Stimulated activated CD8-positive, alpha-beta memory T cell treated with anti-CD3 and anti-CD28 coated beads, Interleukin-15, amount 100 ng/mL, for 4 hours (primary cell): ENCODE results near the gene DDIAS.
A peak's percentile ranks its signal among the peaks of the same experiment; 100 is the strongest.
"Not testable (repeated sequence)": the region's sequence is repeated elsewhere in the genome, so short reads cannot be mapped to it uniquely, and the experiment has no call there.

Experiments used
- DNase-seq, 2 donors: peaks; one replicate each; pipeline ENCODE4 v3.0.0-alpha.2; 2020; ENCODE audit warnings: low read depth in 2 of 2

The DDIAS gene, protein sequence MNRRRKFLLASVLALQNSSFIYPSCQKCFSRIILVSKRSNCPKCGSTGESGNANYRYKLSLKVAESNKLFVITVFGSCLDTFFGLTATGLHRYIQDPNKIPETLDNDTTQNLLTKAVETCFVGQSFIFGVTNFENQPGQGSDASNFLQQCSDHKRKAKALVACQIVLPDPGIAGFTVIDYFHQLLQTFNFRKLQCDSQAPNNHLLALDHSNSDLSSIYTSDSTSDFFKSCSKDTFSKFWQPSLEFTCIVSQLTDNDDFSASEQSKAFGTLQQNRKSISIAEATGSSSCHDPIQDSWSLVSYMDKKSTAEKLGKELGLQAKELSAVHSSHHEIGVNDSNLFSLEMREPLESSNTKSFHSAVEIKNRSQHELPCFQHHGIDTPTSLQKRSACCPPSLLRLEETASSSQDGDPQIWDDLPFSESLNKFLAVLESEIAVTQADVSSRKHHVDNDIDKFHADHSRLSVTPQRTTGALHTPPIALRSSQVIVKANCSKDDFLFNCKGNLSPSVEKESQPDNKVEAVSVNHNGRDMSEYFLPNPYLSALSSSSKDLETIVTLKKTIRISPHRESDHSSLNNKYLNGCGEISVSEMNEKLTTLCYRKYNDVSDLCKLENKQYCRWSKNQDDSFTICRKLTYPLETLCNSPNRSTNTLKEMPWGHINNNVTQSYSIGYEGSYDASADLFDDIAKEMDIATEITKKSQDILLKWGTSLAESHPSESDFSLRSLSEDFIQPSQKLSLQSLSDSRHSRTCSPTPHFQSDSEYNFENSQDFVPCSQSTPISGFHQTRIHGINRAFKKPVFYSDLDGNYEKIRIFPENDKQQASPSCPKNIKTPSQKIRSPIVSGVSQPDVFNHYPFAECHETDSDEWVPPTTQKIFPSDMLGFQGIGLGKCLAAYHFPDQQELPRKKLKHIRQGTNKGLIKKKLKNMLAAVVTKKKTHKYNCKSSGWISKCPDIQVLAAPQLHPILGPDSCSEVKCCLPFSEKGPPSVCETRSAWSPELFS

DNA sequence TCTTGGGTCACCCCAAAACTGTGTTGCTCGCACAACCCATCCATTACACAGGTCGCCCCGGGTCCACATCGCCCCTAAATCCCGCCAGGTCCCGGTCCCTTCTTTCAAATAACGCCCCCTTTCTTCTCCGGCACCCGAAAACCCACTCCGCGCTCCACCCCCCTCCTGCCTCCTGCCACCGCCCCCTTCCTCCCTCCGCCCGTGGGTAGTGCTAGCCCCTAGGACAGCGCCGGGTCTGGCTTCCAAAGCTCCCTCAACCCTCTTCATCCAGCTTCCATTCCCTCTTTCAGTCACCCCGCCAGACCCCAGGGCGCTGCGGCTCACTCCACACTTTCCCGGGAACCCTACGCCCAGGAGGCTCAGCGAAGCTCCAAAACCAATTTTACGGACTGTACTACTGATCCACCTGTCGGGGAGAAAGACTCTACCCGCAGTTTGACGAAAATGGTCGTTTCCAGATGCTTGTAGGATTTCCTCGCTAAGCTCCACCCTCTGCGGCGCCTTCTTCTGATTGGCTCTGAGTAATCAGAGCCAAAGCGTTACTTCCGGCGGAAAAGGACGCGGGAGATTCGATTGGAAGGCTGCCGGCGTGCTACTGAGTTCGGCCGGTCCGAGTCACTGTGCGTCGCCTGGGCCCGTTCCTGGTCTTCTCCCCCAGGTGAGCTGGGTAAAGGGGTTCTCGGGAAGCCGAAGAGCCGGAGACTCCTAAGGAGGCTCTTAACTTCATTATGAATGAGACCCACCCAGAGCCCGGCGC is at the start of gene DDIAS:
Gene DDIAS (plus strand): TSS at position 572 of the 757 bp plus-strand sequence. CDS start 13,003 bp downstream, outside the sequence.
- DNase-seq: peak; percentile 78 to 92

DNA sequence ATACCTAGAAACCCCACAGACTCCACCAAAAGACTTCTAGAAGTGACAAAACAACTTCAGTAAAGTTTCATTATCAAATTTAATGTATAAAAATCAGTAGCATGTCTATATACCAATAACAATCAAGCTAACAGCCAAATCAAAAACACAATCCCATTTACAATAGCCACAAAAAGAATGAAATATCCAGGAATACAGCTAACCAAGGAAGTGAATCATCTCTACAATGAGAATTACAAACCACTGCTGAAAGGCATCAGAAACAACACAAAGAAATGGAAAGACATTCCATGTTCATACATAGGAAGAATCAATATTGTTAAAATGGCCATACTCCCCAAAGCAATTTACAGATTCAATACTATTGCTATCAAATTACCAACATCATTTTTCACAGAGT is 47.3 kb upstream of the DDIAS start:
- no peak for DNase-seq

DNA sequence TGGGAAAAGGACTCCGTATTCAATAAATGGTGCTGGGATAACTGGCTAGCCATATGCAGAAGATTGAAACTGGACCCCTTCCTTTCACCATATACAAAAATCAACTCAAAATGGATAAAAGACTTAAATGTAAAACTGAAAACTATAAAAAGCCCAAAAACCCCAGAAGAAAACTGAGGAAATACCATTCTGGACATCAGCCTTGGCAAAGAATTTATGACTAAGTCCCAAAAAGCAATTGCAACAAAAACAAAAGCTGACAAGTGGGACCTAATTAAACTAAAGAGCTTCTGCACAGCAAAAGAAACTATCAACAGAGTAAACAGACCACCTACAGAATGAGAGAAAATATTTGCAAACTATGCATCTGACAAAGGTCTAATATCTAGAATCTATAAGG is 46.6 kb upstream of the DDIAS start:
- DNase-seq: not testable (repeated sequence)

DNA sequence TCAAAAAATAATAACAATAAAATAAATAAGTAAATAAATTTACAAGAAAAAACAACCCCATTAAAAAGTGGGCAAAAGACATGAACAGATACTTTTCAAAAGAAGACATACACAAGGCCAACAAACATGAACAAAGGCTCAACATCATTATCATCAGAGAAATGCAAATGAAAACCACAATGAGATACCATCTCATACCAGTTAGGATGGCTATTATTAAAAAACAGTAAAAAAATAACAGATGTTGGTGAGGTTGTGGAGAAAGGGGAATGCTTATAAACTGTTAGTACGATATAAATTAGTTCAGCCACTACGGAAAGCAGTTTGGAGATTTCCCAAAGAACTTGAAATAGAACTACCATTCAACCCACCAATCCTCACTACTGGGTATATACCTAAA is 45.9 kb upstream of the DDIAS start:
- DNase-seq: no peak

DNA sequence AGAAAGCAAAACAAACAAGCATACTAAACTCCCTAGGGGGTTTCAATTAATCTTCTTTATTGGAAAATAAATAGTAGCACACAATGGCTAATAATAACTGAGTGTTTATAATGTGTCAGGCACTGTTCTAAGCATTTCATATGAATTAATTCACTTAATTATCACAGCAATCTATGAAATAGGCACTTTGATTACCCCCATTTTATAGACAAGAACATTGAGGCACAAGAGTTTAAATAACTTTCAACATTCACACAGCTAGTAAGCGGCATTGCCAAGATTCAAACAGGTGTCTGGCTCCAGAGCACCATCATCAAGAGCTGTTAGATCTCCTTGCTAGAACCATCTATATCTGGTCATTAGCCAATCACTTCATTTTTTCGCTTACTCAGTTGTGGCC is 44.4 kb upstream of the DDIAS start:
- DNase-seq: no peak

DNA sequence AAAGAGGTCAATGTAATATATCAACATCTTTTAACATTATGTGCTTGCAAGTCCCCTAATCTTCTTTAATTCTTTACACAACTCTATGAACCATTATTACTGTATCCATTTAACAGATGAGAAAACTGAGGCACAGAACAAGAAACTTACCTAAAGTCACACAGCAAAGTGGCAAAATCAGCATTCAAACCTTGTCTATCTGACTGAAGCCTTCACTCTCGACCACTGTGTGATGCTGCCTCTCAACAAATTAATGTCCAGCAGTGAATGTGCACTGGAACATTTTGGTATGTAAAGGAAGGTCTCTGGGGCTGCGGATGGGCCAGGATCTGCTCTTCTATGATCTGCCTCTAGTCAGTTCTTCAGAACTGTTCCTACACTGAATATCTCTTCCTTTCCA is 43.4 kb upstream of the DDIAS start:
- no peak for DNase-seq

DNA sequence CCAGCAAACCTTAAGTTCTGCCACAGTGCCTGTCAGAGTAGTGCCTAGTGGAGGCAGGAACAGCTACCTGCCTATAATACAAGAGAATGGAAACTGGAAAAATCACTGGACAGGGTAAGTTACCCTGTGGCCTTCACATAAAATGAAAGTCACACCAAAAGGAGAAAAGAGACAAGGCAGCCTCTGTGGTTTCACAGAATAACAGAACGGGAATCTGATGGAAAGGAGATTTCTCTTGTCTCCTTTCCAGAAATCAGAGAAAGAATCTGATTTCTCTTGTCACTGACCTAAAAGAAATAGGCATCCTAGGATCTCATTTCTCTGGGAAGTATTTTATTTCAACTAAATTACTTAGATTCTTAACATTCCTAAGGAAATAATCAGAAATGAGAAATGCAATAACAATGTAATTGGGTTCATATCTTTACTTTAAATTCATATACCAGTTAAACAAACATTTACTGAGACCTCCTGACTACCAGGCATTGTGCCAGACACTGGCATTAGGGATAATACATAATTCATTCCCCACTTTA is 42.9 kb upstream of the DDIAS start:
- DNase-seq: no peak

DNA sequence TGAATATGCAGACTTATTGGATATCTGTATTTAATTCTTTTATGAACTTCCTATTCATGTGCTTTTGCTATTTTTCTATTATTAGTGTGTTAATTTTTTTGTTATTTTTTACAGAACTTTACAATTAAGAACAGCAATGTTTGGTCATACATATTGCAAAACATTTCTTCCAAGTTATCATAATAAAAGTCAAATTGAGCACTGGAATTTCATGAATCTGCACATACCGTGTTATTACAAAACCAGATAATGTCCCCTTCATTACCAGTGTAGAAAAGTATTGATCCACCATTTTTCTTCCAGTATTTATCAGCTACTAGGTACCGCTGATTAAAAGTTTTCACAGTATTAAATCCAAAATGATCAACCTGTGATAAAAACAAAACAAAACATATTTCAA is 41.8 kb upstream of the DDIAS start:
- no peak for DNase-seq

DNA sequence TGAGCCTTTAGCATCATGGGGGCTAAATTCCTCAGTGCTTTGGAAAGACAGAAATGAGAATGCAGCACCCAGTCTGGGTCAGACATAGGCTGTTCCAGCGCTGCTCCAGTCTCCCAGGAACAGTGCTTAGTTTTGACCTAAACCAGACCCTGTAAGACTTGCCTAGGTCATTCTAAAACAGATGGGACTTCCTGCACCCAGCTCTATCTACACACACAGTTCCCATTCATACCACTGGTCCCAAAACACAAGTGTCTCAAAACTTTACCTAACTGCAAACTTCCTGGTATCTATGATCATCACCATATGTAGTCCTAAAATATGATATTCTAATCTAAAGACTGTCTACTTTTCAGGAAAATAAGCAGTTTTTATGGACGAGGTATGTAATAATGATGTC is 39.2 kb upstream of the DDIAS start:
- no peak for DNase-seq

DNA sequence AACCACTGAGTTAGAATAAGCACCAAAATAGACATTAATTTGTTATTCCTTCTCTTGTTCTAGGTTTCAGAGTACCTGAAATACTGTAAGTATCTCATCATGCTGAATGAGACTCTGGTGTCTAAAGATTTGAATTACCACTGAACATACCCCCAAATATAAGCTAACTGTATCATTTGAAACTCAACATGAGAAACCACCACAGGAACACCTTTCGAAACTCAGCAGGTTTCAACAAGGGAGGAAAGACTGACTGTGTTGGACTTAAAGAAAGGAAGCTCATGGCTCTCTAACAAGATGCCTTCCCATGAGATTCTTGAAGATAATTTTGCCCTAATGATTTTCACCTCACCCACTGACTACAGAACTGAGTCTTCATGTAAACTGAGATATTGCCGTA is 38.3 kb upstream of the DDIAS start:
- no peak for DNase-seq

DNA sequence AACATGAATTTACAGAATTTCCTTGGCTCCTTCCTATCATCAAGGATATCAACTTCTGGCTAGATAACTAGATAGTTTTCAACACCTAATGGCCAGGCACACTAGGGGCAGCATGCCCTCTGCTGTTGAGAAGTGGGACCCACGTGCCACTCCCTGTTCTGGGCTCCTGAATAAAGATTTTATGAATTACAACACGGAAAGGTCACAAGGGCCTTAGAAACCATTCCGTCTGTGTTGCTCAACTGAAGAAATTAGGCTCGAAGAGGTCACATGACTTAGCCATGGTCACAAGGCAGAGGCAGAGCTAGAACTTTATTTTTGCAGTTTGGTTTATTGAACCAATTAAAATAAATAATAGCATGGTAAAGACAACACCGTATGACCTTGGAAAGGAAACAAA is 37.3 kb upstream of the DDIAS start:
- DNase-seq: no peak

DNA sequence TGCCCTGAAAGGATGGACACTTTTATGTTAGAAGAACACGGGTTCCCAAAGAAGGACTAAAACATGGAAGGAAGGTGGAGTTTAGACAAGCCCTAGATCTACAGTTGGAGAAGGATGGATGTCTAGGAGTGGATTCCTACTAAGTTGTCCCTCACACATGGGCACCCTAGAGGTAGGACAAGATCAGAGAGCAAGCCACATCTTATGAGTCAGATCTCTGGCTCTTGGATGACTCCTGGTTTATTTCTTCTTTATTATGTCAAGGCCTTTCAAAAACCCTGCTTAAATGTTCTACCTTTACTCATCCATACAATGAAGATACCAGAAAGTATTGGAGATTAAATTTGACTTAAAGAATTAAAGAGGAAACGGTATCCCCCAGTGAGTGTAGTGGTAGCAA is 35.7 kb upstream of the DDIAS start:
- DNase-seq: no peak

DNA sequence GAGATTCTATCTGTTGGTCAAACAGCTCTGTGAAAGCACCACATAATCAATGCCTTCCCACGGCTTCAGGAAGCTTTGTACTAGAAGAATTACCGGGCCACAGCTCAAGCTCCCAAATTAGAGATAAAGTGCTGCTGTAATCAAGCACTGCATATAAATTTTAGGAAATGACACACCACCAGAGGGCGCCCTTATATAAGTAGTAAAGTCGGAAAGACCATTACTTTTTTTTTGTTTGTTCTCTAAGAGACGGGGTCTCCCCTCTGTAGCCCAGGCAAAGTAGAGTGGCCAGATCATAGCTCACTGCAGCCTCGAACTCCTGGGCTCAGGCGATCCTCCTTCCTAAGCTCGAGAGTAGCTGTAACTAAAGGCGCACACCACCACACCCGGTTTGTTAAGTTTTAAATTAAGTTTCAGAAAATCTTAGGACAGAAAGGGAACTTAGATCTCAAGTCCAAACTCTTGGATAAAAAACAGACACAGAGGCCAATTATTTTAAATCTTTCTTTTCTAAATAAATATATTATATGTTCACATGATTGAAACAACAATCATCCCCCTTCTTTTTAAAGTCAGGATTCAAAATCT is 33.9 kb upstream of the DDIAS start:
- DNase-seq: peak in 1 of 2 donors; percentile 46

DNA sequence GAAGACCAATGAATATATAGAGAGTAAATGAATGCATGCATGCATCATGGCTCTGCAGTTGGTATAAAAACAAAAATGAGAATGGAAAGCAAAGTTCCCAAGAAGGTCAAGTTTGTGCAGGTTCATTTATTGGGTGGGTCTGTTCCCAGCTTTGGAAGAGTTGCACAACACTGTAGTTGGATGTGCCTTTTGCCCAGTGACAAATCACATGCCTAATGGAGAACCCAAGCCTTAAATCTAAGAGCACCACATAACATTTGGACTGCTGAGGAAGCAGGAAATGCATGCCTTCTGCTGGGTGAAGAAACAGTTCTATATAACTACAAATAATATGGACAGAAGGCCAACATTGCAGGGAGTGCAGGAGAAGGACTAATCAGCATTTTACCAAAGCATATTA is 31.9 kb upstream of the DDIAS start:
- no peak for DNase-seq

DNA sequence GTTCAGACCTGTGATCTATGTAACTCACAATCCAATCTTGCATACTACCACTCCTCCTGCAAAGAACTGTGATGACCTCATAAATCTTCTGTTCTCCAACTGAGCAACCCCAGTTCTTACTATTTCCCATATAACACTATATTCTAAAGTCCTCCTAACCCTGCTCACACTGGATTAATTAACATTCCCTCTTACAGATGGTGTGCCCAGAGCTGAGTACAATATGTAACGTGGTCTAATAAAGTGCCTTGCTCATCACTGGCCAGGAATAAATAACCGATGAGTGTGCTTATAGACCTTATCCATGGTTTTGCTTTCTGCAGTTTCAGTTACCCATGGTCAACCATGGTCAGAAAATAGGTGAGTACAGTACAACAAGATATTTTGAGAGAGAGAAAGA is 29.9 kb upstream of the DDIAS start:
- DNase-seq: no peak

DNA sequence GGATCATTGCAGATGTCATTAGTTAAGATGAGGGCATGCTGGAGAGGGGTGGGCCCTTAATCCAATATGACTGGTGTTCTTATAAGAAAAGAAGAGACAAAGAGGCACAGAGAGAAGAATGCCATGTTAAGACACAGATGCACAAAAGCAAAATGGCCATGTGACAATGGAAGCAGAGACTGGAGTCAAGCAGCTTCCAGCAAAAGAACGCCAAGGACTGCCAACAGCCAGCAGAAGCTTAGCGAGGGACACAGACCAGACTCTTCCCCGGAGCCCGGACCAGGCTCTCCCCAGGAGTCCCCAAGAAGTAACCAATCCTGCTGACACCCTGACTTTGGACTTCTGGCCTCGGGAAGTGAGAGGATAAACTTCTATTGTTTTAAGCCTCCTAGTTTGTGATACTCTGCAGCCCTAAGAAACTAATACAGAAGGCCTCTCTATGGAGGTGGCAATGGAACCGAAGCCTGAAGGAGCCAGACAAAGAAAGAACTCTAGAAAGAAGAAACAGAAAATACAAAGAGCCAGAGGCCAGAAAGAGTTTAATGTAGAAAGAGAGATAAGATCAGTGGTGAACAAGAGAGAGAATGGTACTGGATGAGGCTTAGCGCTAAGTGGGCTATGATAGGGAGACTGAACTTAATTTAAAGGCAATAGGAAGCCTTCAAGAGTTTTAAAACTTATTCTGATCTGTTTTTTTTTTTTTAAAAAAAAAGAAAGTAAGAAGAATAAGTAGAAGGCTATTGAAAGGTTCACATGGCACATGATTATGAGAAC is 29.0 kb upstream of the DDIAS start:
- DNase-seq: no peak

DNA sequence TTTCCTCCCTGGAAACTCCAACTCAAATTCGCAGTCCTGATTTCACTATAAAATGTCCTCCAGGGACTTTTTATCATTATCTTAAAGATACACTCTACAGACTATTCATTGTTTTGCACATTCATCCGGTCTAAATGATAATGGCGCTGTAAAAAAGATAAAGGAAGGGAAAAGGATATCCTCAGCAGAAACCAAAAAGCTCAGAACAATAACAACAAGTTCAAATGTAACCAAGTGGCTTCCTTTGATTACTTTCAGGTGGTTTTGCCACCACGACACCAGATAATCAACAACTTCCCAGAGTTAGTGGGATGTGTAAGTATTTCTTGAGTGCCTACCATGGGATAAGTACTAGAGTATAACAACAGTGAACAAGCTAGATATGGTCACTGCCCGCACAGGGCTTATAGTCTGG is 27.6 kb upstream of the DDIAS start:
- DNase-seq: no peak

DNA sequence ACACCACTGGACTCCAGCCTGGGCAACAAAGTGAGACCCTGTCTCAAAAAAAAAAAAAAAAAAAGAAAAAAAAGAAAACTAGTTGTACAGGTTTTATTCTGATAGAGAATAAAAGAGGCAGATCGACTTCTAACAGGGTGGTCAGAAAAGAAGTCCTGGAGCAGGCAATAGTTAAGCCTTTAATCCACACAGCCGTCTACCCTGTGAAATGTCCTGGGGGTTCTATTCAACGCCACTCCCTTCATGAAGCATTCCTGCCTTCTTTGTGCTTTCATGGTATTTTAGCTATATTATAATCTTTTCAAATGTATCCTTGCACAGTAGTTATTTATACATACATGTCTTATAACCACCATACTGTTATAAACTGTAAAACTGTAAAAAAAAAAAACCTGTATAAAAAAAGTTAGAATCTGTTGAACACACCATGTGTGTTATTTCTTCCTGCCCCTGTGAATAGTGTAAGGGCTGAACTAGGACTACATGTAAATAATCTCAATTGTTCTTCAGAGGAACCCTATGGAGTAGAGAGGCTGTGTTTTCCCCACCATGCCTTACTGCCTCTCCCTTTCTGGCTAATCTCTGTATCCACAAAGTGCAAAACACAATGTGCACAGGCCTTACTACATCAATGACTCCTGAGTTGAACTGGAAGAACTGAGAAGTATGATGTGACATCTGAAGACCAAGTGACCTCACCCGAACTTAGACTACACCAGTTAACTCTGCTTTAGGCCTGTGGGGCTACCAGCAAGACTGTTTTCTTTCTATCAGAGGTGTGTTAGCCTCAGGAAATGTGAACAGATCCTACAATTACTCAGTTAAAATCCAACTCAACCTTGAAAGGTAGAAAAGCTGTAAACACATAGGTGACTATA is 26.7 kb upstream of the DDIAS start:
- DNase-seq: no peak

DNA sequence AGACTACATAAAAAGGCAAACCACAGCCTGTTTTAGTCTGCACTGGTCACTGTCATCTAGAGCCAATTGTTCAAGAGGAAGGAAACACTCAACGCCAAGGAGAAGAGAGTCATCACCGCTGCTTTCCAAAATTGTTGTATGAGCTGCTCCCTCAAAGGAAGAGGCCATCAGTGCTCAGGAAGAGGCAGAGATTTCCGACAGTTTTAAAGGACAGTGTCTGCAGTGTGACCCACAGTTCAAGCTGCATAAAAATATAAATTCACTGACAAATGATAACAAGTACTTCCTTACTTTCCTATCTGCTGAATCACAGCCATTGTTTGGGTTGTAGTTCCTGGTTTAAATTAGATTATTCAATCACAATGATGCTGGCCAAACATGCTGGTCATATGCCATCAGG is 17.7 kb upstream of the DDIAS start:
- no peak for DNase-seq
